Natural killer cell (primary cell): ENCODE data around the gene LRRC19. TPM values are rescaled to one million over a fixed set of nuclear protein-coding genes. Genes with fewer than 3 reads are reported as not detected.

Experiments used
- ATAC-seq, 3 donors: fragments of 150-1000 bp in 2 of 3; fragments of 200-7000 bp in 1 of 3; cut with Tn5 transposase; 1 replicate in 1 of 3; 2 replicates in 2 of 3; pipeline ENCODE4 v1.10.0; 2021; ENCODE audit warnings: mild to moderate bottlenecking in 2 of 3, moderate library complexity in 2 of 3
- DNase-seq, 2 donors: peaks; one replicate each; pipeline versions ENCODE4 v3.0.0 to v3.0.0-alpha.2; 2013 to 2021; ENCODE audit warnings: mixed read lengths in 1 of 2
- H3K27ac ChIP-seq: one replicate; pipeline ENCODE4 v1.5.1; 2013; ENCODE audit warnings: mild to moderate bottlenecking, low read length
- H3K27me3 ChIP-seq: one replicate; pipeline ENCODE4 v1.6.1; 2013; ENCODE audit warnings: low read length; ENCODE audit not compliant: control insufficient read depth, insufficient read depth
- H3K36me3 ChIP-seq: one replicate; pipeline ENCODE4 v1.6.1; 2013; ENCODE audit warnings: low read length; ENCODE audit not compliant: control insufficient read depth, insufficient read depth
- H3K4me1 ChIP-seq: one replicate; pipeline ENCODE4 v1.6.1; 2013; ENCODE audit warnings: low read length; ENCODE audit not compliant: control insufficient read depth, insufficient read depth
- H3K4me3 ChIP-seq: one replicate; pipeline ENCODE4 v1.5.1; 2013; ENCODE audit warnings: low read length
- H3K9me3 ChIP-seq: one replicate; pipeline ENCODE4 v1.6.1; 2013; ENCODE audit warnings: low read length; ENCODE audit not compliant: control insufficient read depth, insufficient read depth
- H3K27ac Mint-ChIP-seq, 2 donors: one replicate each; pipeline ENCODE4 v1.8.0; 2022; ENCODE audit warnings: mild to moderate bottlenecking in 2 of 2, mixed read lengths in 2 of 2, moderate library complexity in 1 of 2
- H3K27me3 Mint-ChIP-seq, 2 donors: one replicate each; pipeline ENCODE4 v1.8.0; 2022; ENCODE audit warnings: low read depth in 2 of 2, mixed read lengths in 2 of 2
- H3K36me3 Mint-ChIP-seq: one replicate; pipeline ENCODE4 v1.8.0; 2022; ENCODE audit warnings: mixed read lengths
- H3K4me1 Mint-ChIP-seq, 2 donors: one replicate each; pipeline ENCODE4 v1.8.0; 2022; ENCODE audit warnings: mixed read lengths in 2 of 2
- H3K4me3 Mint-ChIP-seq: one replicate; pipeline ENCODE4 v1.8.0; 2022; ENCODE audit warnings: mild to moderate bottlenecking, moderate library complexity, mixed read lengths
- H3K9me3 Mint-ChIP-seq, 2 donors: one replicate each; pipeline ENCODE4 v1.8.0; 2022; ENCODE audit warnings: mixed read lengths in 2 of 2
- CTCF ChIP-seq: fragments of 200-600 bp; IDR thresholded peaks from one replicate; pipeline ENCODE4 v1.8.0; 2022; ENCODE audit warnings: antibody characterized with exemption
- WGBS: methylation state at CpG from one replicate; pipeline ENCODE4 v1.1.7; 2013; ENCODE audit warnings: missing lambda C conversion rate; ENCODE audit not compliant: insufficient coverage; 5-methylcytosine and 5-hydroxymethylcytosine counted together
- intact Hi-C: fragments of 100-400 bp; cut with micrococcal nuclease; formaldehyde crosslinking; loops from one replicate; pipeline ENCODE4 v1.14.2; 2022
- total RNA-seq, 4 donors: library from RNA; stranded (reverse); fragments of 120-200 nt in 1 of 4; gene quantifications; one replicate each; pipeline versions ENCODE4 v1.2.3 to v1.2.4, GENCODE V29; 2013 to 2022

LRRC19 gene
- total RNA-seq, 3 donors from 2014 or later (not counting 1 experiment from before 2014, with no cell fraction given), result not detected

- ATAC-seq (no peak), DNase-seq (no peak)
- 96% methylated on average over 2 of the region's 3 CpGs for WGBS
- H3K27ac Mint-ChIP-seq, result no peak overlapping the region
- no peak for TF ChIP-seq CTCF
- peaks cover 0 to 7% of the 10 kb centered on the region in 2 donors for H3K27me3 Mint-ChIP-seq
- H3K4me1 Mint-ChIP-seq, result peaks cover 24 to 25% of the 10 kb centered on the region in 2 donors
- no peaks in the 10 kb centered on the region for H3K9me3 Mint-ChIP-seq
- Histone ChIP-seq H3K27ac (no peak overlapping the region), H3K36me3 (no peaks in the 10 kb centered on the region), H3K4me3 (no peak overlapping the region), H3K9me3 (no peaks in the 10 kb centered on the region), H3K27me3 (no peaks in the 10 kb centered on the region), H3K4me1 (peaks cover 12% of the 10 kb centered on the region)
- no peaks in the 10 kb centered on the region for H3K36me3 Mint-ChIP-seq
- intact Hi-C loops, result no loop called here
- no peak overlapping the region for H3K4me3 Mint-ChIP-seq
These were observed 53.7 kb downstream of the LRRC19 start for GRCh38 chr9:26951794-26952193.

GRCh38 chr9:26950521-26950920 lies 55.0 kb downstream of the LRRC19 start:
- Histone ChIP-seq H3K4me1 (peaks cover 15% of the 10 kb centered on the region), H3K27ac (no peak overlapping the region), H3K9me3 (no peaks in the 10 kb centered on the region), H3K27me3 (no peaks in the 10 kb centered on the region), H3K4me3 (no peak overlapping the region), H3K36me3 (no peaks in the 10 kb centered on the region)
- intact Hi-C loops, result no loop called here
- Mint-ChIP-seq H3K4me1 (peaks cover 25 to 27% of the 10 kb centered on the region in 2 donors), H3K9me3 (no peaks in the 10 kb centered on the region), H3K27me3 (peaks cover 0 to 7% of the 10 kb centered on the region in 2 donors), H3K4me3 (no peak overlapping the region), H3K27ac (no peak overlapping the region), H3K36me3 (no peaks in the 10 kb centered on the region)
- no peak for ATAC-seq
- no peak for DNase-seq
- no peak for TF ChIP-seq CTCF
- WGBS, result 86% methylated on average over 1 of the region's 1 CpG

- Mint-ChIP-seq H3K36me3 (no peaks in the 10 kb centered on the region), H3K27me3 (peaks cover 0 to 7% of the 10 kb centered on the region in 2 donors), H3K27ac (no peak overlapping the region), H3K4me3 (no peak overlapping the region), H3K9me3 (no peaks in the 10 kb centered on the region), H3K4me1 (peaks cover 25 to 27% of the 10 kb centered on the region in 2 donors)
- no peak for TF ChIP-seq CTCF
- ATAC-seq (no peak), DNase-seq (no peak)
- peaks cover 11% of the 10 kb centered on the region for H3K4me1 ChIP-seq
- H3K27me3 ChIP-seq, result no peaks in the 10 kb centered on the region
- WGBS, result 91% methylated on average over 6 of the region's 6 CpGs
- H3K4me3 ChIP-seq, result no peak overlapping the region
- intact Hi-C loops, result no loop called here
- no peaks in the 10 kb centered on the region for H3K9me3 ChIP-seq
- no peak overlapping the region for H3K27ac ChIP-seq
- no peaks in the 10 kb centered on the region for H3K36me3 ChIP-seq
These were observed 55.8 kb downstream of the LRRC19 start for GRCh38 chr9:26949637-26950069.

- Mint-ChIP-seq H3K27me3 (peaks cover 0 to 7% of the 10 kb centered on the region in 2 donors), H3K36me3 (no peaks in the 10 kb centered on the region), H3K4me1 (peaks cover 29 to 37% of the 10 kb centered on the region in 2 donors), H3K9me3 (no peaks in the 10 kb centered on the region), H3K4me3 (peak overlapping the region; percentile 97), H3K27ac (peak overlapping the region; percentile 99 to 100)
- ATAC-seq, result no peak
- Histone ChIP-seq H3K27ac (peak overlapping the region; percentile 92), H3K27me3 (no peaks in the 10 kb centered on the region), H3K36me3 (peaks cover 5% of the 10 kb centered on the region), H3K4me1 (peaks cover 14% of the 10 kb centered on the region), H3K9me3 (no peaks in the 10 kb centered on the region), H3K4me3 (peak overlapping the region; percentile 76)
- no peak for TF ChIP-seq CTCF
- DNase-seq, result peak in 1 of 2 donors; percentile 21
- intact Hi-C loops, result loop anchor here (1.0 kb wide), 2 partner anchors 9 to 55 kb away; partner anchors contain the start of genes CAAP1 and IFT74
- WGBS, result 3% methylated on average over 9 of the region's 9 CpGs
These were observed 57.7 kb downstream of the LRRC19 start for GRCh38 chr9:26947736-26948135.
